HepG2 (cell line): ENCODE measurements around the gene SESN2. TPM values are rescaled to one million over a fixed set of nuclear protein-coding genes. Genes with fewer than 3 reads are reported as not detected.

Experiments used
- ARNT ChIP-seq: fragments of 450-650 bp; IDR thresholded peaks from 2 replicates; pipeline ENCODE4 v1.6.1; 2017
- EED ChIP-seq: sonication (generic); formaldehyde crosslinking; IDR thresholded peaks from 2 replicates; pipeline ENCODE4 v1.5.0; 2020; ENCODE audit warnings: mild to moderate bottlenecking, missing genetic modification reagents
- KAT2B ChIP-seq: fragments of 150-350 bp; IDR thresholded peaks from 2 replicates; pipeline ENCODE4 v1.6.1; 2014; ENCODE audit warnings: low read depth, low read length, borderline replicate concordance
- MEF2D ChIP-seq: sonication (generic); formaldehyde crosslinking; IDR thresholded peaks from 2 replicates; pipeline ENCODE4 v1.5.1; 2020; ENCODE audit warnings: mild to moderate bottlenecking, missing genetic modification reagents
- NFYC ChIP-seq: IDR thresholded peaks from 2 replicates; pipeline ENCODE4 v1.6.1; 2016; ENCODE audit warnings: missing genetic modification reagents, missing compliant biosample characterization
- PCBP2 ChIP-seq: fragments of 200-400 bp; formaldehyde crosslinking; optimal IDR thresholded peaks from 2 replicates; pipeline ENCODE3; 2018; ENCODE audit warnings: low read length, low read depth; ENCODE audit not compliant: poor library complexity, severe bottlenecking
- POGZ ChIP-seq: sonication (generic); formaldehyde crosslinking; IDR thresholded peaks from 2 replicates; pipeline ENCODE4 v1.4.0; 2020; ENCODE audit warnings: mild to moderate bottlenecking, missing genetic modification reagents
- TEF ChIP-seq: sonication (generic); formaldehyde crosslinking; IDR thresholded peaks from 2 replicates; pipeline ENCODE4 v1.5.0; 2020; ENCODE audit warnings: missing genetic modification reagents
- TOPORS ChIP-seq: sonication (generic); formaldehyde crosslinking; IDR thresholded peaks from 2 replicates; pipeline ENCODE4 v1.8.0; 2023; ENCODE audit warnings: mild to moderate bottlenecking, missing genetic modification reagents
- ZBTB14 ChIP-seq: sonication (generic); formaldehyde crosslinking; IDR thresholded peaks from 2 replicates; pipeline ENCODE4 v1.4.0; 2020; ENCODE audit warnings: missing genetic modification reagents
- ZBTB37 ChIP-seq: sonication (generic); formaldehyde crosslinking; IDR thresholded peaks from 2 replicates; pipeline ENCODE4 v1.4.0; 2020; ENCODE audit warnings: mild to moderate bottlenecking, missing genetic modification reagents
- ZBTB44 ChIP-seq: sonication (generic); formaldehyde crosslinking; IDR thresholded peaks from 2 replicates; pipeline ENCODE4 v1.4.0; 2020; ENCODE audit warnings: missing genetic modification reagents
- ZFY ChIP-seq: sonication (generic); formaldehyde crosslinking; IDR thresholded peaks from 2 replicates; pipeline ENCODE4 v1.4.0; 2020; ENCODE audit warnings: missing genetic modification reagents
- ZNF12 ChIP-seq: sonication (generic); formaldehyde crosslinking; IDR thresholded peaks from 2 replicates; pipeline ENCODE4 v1.5.0; 2020; ENCODE audit warnings: missing genetic modification reagents
- ZNF230 ChIP-seq: sonication (generic); formaldehyde crosslinking; IDR thresholded peaks from 2 replicates; pipeline ENCODE4 v1.4.0; 2020; ENCODE audit warnings: mild to moderate bottlenecking, missing genetic modification reagents
- ZNF232 ChIP-seq: sonication (generic); formaldehyde crosslinking; IDR thresholded peaks from 2 replicates; pipeline ENCODE4 v1.4.0; 2020; ENCODE audit warnings: missing genetic modification reagents, borderline replicate concordance
- ZNF264 ChIP-seq: sonication (generic); formaldehyde crosslinking; IDR thresholded peaks from 2 replicates; pipeline ENCODE4 v1.4.0; 2020; ENCODE audit warnings: missing genetic modification reagents
- ZNF275 ChIP-seq: sonication (generic); formaldehyde crosslinking; IDR thresholded peaks from 2 replicates; pipeline ENCODE4 v1.8.0; 2022; ENCODE audit warnings: missing genetic modification reagents, mild to moderate bottlenecking, inconsistent platforms, borderline replicate concordance
- ZNF335 ChIP-seq: sonication (generic); formaldehyde crosslinking; IDR thresholded peaks from 2 replicates; pipeline ENCODE4 v1.4.0; 2020; ENCODE audit warnings: missing genetic modification reagents
- ZNF615 ChIP-seq: sonication (generic); formaldehyde crosslinking; IDR thresholded peaks from 2 replicates; pipeline ENCODE4 v1.5.0; 2020; ENCODE audit warnings: mild to moderate bottlenecking, missing genetic modification reagents, borderline replicate concordance
- ZNF639 ChIP-seq: conservative IDR thresholded peaks from 2 replicates; pipeline ENCODE4 v1.6.1; 2018; ENCODE audit warnings: missing genetic modification reagents
- polyA plus RNA-seq, 8 experiments: library from polyadenylated mRNA; depleted of rRNA in 3 of 8; stranded (reverse) in 7 of 8; unstranded in 1 of 8; fragments of >200 nt; fragmentation: Illumina TruSeq in 4 of 8; extraction: Trizol in 4 of 8; gene quantifications; 2 replicates each; pipeline versions ENCODE4 v1.2.1 to v1.2.3, GENCODE V29; 2011 to 2016; ENCODE audit warnings: low read depth in 4 of 8, missing spikeins in 1 of 8, mixed read lengths in 1 of 8; ENCODE audit not compliant: insufficient read depth in 1 of 8
- total RNA-seq, 5 experiments: library from RNA; depleted of rRNA; stranded (reverse); fragments of >200 nt; fragmentation: Illumina TruSeq; extraction: Trizol; gene quantifications; 2 replicates each; pipeline ENCODE4 v1.2.3, GENCODE V29; 2016; ENCODE audit warnings: low read depth in 1 of 5

SESN2 gene
- total and polyA plus RNA-seq, 2 of the 13 experiments (the other 11 are each of a cell fraction or from before 2014, with no cell fraction given) = 13.2 to 19.1 TPM

GRCh38 chr1:28296401-28297261 lies 37.3 kb downstream of the SESN2 start (continued):
- TF ChIP-seq ZNF232 (CRISPR knock-in tag) (no peak), ZNF275 (CRISPR knock-in tag) (no peak), EED (CRISPR knock-in tag) (no peak), NFYC (CRISPR knock-in tag) (no peak), ZNF264 (CRISPR knock-in tag) (no peak), TEF (CRISPR knock-in tag) (no peak), PCBP2 (no peak), KAT2B (no peak), ZNF615 (no peak), ZBTB44 (no peak), ZFY (CRISPR knock-in tag) (no peak), MEF2D (CRISPR knock-in tag) (peak; percentile 89), ZBTB14 (CRISPR knock-in tag) (no peak), TOPORS (no peak), POGZ (CRISPR knock-in tag) (peak; percentile 54; the same call in 1 of the 2 replicates), ZBTB37 (no peak), ZNF230 (CRISPR knock-in tag) (no peak), ZNF335 (CRISPR knock-in tag) (0 out of 2 replicates have a peak, but pooled peaks have one; percentile 64), ZNF12 (no peak), ZNF639 (CRISPR knock-in tag) (no peak; the same call in 1 of the 2 replicates), ARNT (no peak)
